OCI-LY7 (cell line): ENCODE results near the gene ANKLE2. TPM values are rescaled to one million over a fixed set of nuclear protein-coding genes. Genes with fewer than 3 reads are reported as not detected.

Experiments
- BruUV-seq: library from RNA; stranded (reverse); fragments of 400-500 nt; replicated peaks from 2 replicates; lab custom pipeline; 2021; lab: Mats Ljungman, UMichigan
- CTCF ChIA-PET: fragments of 300-600 bp; sonication (Branson Sonifier 250); formaldehyde crosslinking; loops from one replicate; lab custom pipeline; 2022; ENCODE audit warnings: antibody characterized with exemption; ENCODE audit not compliant: unreplicated experiment; lab: Charles Lee
- POLR2A ChIA-PET: fragments of 300-600 bp; sonication (Branson Sonifier 250); formaldehyde crosslinking; loops from one replicate; lab custom pipeline; 2022; ENCODE audit warnings: antibody characterized with exemption; lab: Charles Lee
- DNase-seq: peaks from one replicate; pipeline ENCODE4 v3.0.0-alpha.2; 2015; ENCODE audit warnings: low spot score
- H2AFZ ChIP-seq: fragments of 200-600 bp; sonication (generic), shearing (Covaris generic); 2 replicates; pipeline ENCODE4 v1.6.1; 2014; ENCODE audit warnings: mild to moderate bottlenecking, antibody characterized with exemption, low read length, moderate library complexity
- H3K27ac ChIP-seq: fragments of 200-600 bp; sonication (generic); 2 replicates; pipeline ENCODE4 v1.5.1; 2014; ENCODE audit warnings: mixed run types, low read depth, mild to moderate bottlenecking, moderate library complexity, low read length, inconsistent platforms; ENCODE audit not compliant: poor library complexity, severe bottlenecking
- H3K36me3 ChIP-seq: fragments of 200-600 bp; sonication (generic); 2 replicates; pipeline ENCODE4 v1.6.1; 2014; ENCODE audit warnings: mild to moderate bottlenecking, antibody characterized with exemption, low read length, moderate library complexity, mixed read lengths; ENCODE audit not compliant: insufficient read depth
- H3K4me1 ChIP-seq: fragments of 200-600 bp; sonication (generic); 2 replicates; pipeline ENCODE4 v1.5.1; 2014; ENCODE audit warnings: mild to moderate bottlenecking, low read length; ENCODE audit not compliant: insufficient read depth, poor library complexity, severe bottlenecking
- H3K4me2 ChIP-seq: fragments of 200-600 bp; sonication (generic); 2 replicates; pipeline ENCODE4 v1.6.1; 2014; ENCODE audit warnings: mild to moderate bottlenecking, low read length
- H3K4me3 ChIP-seq: fragments of 200-600 bp; sonication (generic); 2 replicates; pipeline ENCODE4 v1.5.1; 2014; ENCODE audit warnings: mild to moderate bottlenecking, low read depth, low read length; ENCODE audit not compliant: poor library complexity, severe bottlenecking
- H3K79me2 ChIP-seq: fragments of 200-600 bp; sonication (generic); 2 replicates; pipeline ENCODE4 v1.6.1; 2016; ENCODE audit warnings: low read depth, mild to moderate bottlenecking, low read length, moderate library complexity, mixed read lengths; ENCODE audit not compliant: insufficient read depth
- H3K9me2 ChIP-seq: fragments of 200-600 bp; sonication (generic); 2 replicates; pipeline ENCODE4 v1.6.1; 2016; ENCODE audit warnings: mild to moderate bottlenecking, low read length, mixed read lengths; ENCODE audit not compliant: insufficient read depth
- H3K9me3 ChIP-seq: fragments of 200-600 bp; sonication (generic); 2 replicates; pipeline ENCODE4 v1.6.1; 2014; ENCODE audit warnings: mild to moderate bottlenecking, mixed run types, low read length, mixed read lengths
- H4K20me1 ChIP-seq: fragments of 200-600 bp; sonication (generic); 2 replicates; pipeline ENCODE4 v1.6.1; 2014; ENCODE audit warnings: mild to moderate bottlenecking, antibody characterized with exemption, low read length, moderate library complexity, mixed read lengths; ENCODE audit not compliant: insufficient read depth
- EZH2phosphoT487 ChIP-seq: fragments of 200-600 bp; sonication (generic); IDR thresholded peaks from 2 replicates; pipeline ENCODE4 v1.6.1; 2018; ENCODE audit warnings: low read depth, borderline replicate concordance, mild to moderate bottlenecking, mixed run types, antibody characterized with exemption, low read length, moderate library complexity, mixed read lengths
- intact Hi-C: fragments of 100-400 bp; cut with micrococcal nuclease; formaldehyde crosslinking; loops from one replicate; pipeline ENCODE4 v1.10.0; 2022; ENCODE audit not compliant: unreplicated experiment
- total RNA-seq, 2 experiments: library from RNA; depleted of rRNA in 1 of 2; stranded (reverse); fragments of >200 nt in 1 of 2; shearing (Covaris generic) in 1 of 2; gene quantifications; 2 replicates each; pipeline ENCODE4 v1.2.3, GENCODE V29; 2014 to 2022
- TF ChIP-seq, protein P1 (sequence below): fragments of 200-600 bp; sonication (generic); conservative IDR thresholded peaks from 2 replicates; pipeline ENCODE4 v1.5.1; 2014; ENCODE audit warnings: mild to moderate bottlenecking, antibody characterized with exemption, low read length, moderate library complexity, mixed read lengths

The ANKLE2 gene
- total RNA-seq, 2 experiments from 2014 or later = 88.0 to 121 TPM

DNA sequence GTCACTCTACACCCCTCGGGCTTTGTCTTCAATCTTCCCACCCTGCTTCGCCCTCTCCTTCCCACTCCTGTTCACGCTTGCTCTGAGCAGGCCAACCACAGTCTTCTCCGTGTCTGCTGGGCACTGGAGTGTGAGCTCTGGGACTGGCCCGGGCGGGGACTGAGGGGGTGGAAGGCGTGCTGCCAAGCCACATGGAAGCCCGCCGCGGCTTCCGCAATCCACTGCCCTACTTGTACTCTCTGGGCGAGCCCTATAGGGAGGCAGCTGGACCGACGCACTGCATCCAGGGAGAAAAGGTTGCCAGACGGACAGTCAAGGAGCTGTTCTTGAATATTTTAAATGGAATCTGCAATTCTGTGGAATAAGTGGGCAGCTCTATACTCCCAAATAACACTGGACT lies 42.3 kb upstream of the ANKLE2 start:
- no peak overlapping the region for H3K4me2 ChIP-seq
- H3K4me3 ChIP-seq = no peak overlapping the region
- TF ChIP-seq, protein P1, sequence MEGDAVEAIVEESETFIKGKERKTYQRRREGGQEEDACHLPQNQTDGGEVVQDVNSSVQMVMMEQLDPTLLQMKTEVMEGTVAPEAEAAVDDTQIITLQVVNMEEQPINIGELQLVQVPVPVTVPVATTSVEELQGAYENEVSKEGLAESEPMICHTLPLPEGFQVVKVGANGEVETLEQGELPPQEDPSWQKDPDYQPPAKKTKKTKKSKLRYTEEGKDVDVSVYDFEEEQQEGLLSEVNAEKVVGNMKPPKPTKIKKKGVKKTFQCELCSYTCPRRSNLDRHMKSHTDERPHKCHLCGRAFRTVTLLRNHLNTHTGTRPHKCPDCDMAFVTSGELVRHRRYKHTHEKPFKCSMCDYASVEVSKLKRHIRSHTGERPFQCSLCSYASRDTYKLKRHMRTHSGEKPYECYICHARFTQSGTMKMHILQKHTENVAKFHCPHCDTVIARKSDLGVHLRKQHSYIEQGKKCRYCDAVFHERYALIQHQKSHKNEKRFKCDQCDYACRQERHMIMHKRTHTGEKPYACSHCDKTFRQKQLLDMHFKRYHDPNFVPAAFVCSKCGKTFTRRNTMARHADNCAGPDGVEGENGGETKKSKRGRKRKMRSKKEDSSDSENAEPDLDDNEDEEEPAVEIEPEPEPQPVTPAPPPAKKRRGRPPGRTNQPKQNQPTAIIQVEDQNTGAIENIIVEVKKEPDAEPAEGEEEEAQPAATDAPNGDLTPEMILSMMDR = no peak
- no peak for TF ChIP-seq EZH2phosphoT487
- peaks cover 11% of the 10 kb centered on the region; the same call in 1 of the 2 replicates for H3K79me2 ChIP-seq
- intact Hi-C loops = no loop called here
- H3K9me2 ChIP-seq = no peaks in the 10 kb centered on the region
- POLR2A ChIA-PET = no interaction called here
- CTCF ChIA-PET = no interaction called here
- no peak overlapping the region for H2AFZ ChIP-seq
- no peaks in the 10 kb centered on the region for H3K9me3 ChIP-seq
- BruUV-seq = no TSS peak
- no peaks in the 10 kb centered on the region for H4K20me1 ChIP-seq
- H3K27ac ChIP-seq = no peak overlapping the region
- peaks cover 89% of the 10 kb centered on the region for H3K36me3 ChIP-seq
- no peaks in the 10 kb centered on the region for H3K4me1 ChIP-seq
- no peak for DNase-seq

DNA sequence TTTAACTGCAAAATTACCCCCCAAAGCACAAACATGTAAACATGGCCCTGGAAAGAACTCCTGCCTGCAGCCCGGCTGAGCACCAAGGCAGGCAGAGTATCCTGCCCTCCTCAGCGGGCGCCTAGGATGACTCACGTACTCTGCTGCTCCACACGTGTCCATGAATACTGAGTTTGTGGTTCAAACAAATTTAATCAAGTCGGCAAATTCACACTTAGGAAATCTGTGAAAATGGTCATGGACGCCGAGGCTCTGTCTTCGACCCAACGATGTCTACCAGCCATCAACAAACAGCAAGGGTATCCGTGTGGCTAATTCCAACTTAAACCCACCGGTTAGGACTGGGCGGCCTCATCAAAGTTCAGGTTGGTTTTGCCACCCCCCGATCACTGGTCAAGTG lies 41.5 kb upstream of the ANKLE2 start:
- H3K4me2 ChIP-seq = no peak overlapping the region
- no peak overlapping the region for H3K4me3 ChIP-seq
- intact Hi-C loops = no loop called here
- no peak for TF ChIP-seq EZH2phosphoT487
- TF ChIP-seq, protein P1 = no peak
- H3K9me2 ChIP-seq = no peaks in the 10 kb centered on the region
- H3K36me3 ChIP-seq = peaks cover 88% of the 10 kb centered on the region
- no peaks in the 10 kb centered on the region for H3K4me1 ChIP-seq
- H3K9me3 ChIP-seq = no peaks in the 10 kb centered on the region
- POLR2A ChIA-PET = no interaction called here
- DNase-seq = no peak
- peaks cover 11% of the 10 kb centered on the region; the same call in 1 of the 2 replicates for H3K79me2 ChIP-seq
- H4K20me1 ChIP-seq = no peaks in the 10 kb centered on the region
- BruUV-seq = no TSS peak
- CTCF ChIA-PET = no interaction called here
- no peak overlapping the region for H3K27ac ChIP-seq
- H2AFZ ChIP-seq = no peak overlapping the region

DNA sequence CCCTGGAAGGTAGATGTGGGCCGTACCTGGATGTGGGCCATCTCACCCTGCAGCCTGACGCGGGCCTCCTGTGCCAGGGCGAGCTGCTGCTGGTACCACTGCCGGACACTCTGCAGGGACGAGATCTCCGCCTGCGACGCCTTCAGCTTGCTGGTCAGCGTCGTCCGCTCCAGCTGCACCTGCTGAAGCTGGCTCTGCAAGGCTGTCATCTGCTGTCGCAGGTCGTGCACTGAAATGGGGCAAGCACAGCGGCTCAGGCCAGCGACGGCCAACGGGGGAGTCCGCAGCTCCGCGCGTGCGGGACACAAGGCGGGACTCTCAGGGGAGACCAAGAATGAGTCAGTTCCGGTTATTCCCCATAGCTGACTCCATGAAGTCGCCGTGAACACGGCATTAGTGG lies 40.1 kb upstream of the ANKLE2 start:
- no peak for DNase-seq
- Histone ChIP-seq H4K20me1 (no peaks in the 10 kb centered on the region), H3K36me3 (peaks cover 88% of the 10 kb centered on the region), H3K4me3 (no peak overlapping the region), H3K27ac (no peak overlapping the region), H3K4me1 (no peaks in the 10 kb centered on the region), H3K9me2 (no peaks in the 10 kb centered on the region), H3K79me2 (peaks cover 8% of the 10 kb centered on the region; the same call in 1 of the 2 replicates), H3K9me3 (no peaks in the 10 kb centered on the region), H3K4me2 (no peak overlapping the region), H2AFZ (no peak overlapping the region)
- ChIA-PET CTCF (no interaction called here), POLR2A (no interaction called here)
- no peak for TF ChIP-seq EZH2phosphoT487
- TF ChIP-seq, protein P1 = no peak
- intact Hi-C loops = no loop called here
- BruUV-seq = no TSS peak
